Epithelial cell of proximal tubule (primary cell): ENCODE results near the gene ZFYVE28. TPM values are rescaled to one million over a fixed set of nuclear protein-coding genes. Genes with fewer than 3 reads are reported as not detected.

Experiments used
- DNase-seq: peaks from one replicate; pipeline ENCODE4 v3.0.0-alpha.2; 2011; ENCODE audit warnings: low read depth
- H3K4me3 ChIP-seq: 2 replicates; pipeline ENCODE4 v1.5.1; 2011; ENCODE audit warnings: low read depth, mild to moderate bottlenecking, low read length
- total RNA-seq: library from RNA; depleted of rRNA; stranded (reverse); fragments of >200 nt; gene quantifications from 2 replicates; pipeline ENCODE4 v1.2.3, GENCODE V29; 2015
- TF ChIP-seq, protein P1 (sequence below): conservative IDR thresholded peaks from 2 replicates; pipeline ENCODE4 v1.5.1; 2012; ENCODE audit warnings: low read depth, mild to moderate bottlenecking, low read length

ZFYVE28 gene
- total RNA-seq, 1 donor from 2014 or later: 0.58 TPM

DNA sequence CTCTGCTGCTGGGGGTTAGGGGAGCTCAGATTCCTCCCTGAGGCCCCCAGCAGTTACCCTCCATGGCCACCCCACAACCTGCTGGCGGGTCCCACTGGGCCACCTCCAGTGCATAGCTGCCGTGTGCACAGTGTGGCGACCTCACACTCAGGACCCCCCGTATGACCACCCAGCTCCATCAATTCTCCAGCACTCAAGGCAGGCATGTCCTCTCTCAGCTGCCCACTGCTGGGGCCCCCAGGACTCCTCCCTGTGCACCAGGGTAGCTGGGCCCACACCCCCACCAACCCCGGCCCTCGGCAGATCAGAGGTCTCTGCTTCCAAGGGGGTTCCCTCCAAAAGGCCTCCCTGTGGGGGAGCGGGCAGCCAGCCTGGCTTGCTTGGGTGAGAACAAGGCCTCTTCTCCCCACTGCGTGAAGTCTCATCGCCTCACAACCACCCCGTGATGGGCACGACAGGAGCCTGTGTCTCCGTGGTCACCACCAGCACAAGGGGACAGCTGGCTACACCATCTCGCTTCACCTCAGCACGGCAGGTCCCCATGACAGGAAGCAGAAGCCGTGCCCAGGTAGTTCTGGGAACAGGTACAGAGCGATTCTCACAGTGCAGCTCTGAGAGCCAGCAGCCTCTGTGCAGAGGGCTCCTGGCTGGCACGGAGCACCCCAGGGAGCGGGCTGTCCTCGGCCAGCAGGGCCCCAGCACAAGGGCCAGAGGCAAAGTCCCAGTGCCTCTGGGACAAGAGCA is 171.9 kb downstream of the ZFYVE28 start:
- TF ChIP-seq, protein P1, sequence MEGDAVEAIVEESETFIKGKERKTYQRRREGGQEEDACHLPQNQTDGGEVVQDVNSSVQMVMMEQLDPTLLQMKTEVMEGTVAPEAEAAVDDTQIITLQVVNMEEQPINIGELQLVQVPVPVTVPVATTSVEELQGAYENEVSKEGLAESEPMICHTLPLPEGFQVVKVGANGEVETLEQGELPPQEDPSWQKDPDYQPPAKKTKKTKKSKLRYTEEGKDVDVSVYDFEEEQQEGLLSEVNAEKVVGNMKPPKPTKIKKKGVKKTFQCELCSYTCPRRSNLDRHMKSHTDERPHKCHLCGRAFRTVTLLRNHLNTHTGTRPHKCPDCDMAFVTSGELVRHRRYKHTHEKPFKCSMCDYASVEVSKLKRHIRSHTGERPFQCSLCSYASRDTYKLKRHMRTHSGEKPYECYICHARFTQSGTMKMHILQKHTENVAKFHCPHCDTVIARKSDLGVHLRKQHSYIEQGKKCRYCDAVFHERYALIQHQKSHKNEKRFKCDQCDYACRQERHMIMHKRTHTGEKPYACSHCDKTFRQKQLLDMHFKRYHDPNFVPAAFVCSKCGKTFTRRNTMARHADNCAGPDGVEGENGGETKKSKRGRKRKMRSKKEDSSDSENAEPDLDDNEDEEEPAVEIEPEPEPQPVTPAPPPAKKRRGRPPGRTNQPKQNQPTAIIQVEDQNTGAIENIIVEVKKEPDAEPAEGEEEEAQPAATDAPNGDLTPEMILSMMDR: no peak
- DNase-seq: no peak
- no peak overlapping the region for H3K4me3 ChIP-seq

DNA sequence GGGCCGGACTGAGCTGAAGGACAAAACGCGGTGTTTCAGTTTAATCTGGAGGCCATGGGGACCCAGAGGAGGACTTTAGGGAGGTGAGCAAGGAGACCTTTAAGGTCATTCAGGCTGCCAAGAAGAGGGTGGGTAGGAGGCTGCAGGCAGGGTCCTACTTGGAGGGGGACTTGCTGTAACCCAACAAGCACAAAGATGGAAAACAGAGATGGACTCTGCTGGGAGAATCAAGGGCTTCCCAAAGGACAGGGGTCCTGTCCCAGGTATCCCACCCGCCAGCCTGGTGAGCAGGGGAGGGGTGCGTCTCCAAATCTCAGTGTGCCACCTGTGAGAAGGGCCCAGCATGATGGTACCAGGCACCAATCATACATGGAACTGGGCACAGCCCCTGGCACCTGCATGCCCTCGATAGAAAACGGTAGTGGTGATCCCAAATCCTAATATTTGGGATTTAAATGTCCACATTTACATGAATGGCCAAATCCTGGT is 172.6 kb downstream of the ZFYVE28 start:
- no peak overlapping the region for H3K4me3 ChIP-seq
- no peak for DNase-seq
- TF ChIP-seq, protein P1: no peak

DNA sequence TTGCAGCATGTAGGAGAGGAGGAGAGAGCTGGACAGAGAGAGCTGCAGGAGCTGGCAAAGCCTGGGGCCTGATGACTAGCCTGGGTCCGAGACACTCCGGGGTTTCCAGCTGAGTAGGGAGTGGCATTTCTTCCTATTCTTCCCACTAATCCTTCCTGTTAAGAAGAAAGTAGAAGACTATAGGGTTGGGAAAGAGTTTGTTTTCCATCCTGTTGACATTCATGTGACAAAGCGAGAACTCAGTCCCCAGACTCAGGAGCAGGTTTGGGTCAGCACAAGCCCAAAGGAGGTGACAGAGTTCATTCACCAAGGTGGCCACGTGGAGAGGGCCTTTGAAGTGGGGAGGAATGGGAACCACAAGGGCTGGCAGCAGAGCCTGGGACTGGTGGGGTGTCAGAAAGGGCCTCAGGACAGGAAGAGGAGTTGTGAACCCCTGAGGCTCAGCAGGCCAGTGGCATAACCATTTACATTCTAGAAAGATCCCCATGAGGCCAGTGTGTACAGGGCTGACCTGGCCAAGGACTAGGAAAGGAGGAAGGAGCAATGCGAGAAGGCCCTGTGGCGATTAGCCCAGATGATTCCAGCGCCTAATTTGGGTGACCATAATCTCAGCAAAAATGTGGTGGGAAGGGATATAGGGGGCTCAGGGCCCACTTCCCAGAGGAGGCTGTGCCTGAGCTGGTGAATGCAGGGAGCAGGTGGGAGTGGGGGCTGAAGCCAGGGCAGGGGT is 173.2 kb downstream of the ZFYVE28 start:
- no peak overlapping the region for H3K4me3 ChIP-seq
- no peak for DNase-seq
- TF ChIP-seq, protein P1: no peak

DNA sequence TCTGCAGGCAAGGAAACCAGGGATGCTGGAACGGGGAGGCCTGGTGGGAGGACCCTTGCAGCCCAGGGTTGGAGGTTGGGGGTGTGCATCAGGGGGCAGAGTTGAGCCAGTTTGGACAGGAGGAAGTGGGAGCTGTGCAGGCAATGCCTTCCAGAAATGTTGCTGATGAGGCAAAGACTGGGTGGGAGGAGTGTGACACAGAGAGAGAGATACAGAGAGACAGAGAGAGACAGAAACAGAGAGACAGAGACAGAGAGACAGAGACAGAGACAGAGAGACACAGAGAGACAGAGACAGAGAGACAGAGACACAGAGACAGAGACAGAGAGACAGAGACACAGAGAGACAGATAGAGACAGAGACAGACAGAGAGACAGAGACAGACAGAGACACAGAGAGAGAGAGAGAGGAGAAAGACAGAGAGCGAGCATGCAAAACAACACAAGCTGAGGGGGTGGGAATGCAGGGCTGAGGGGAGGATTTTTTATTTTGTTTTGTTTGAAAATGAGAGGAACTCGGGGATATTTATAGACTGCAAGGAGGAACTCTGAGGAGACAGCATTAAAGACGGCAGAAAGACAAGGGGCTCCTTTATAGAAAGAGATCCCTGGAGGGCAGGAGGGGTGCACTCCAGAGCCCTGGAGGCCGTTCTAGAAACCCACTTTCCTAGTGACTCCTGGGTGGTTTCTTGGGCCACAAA is 174.6 kb downstream of the ZFYVE28 start:
- TF ChIP-seq, protein P1: peak; percentile 28
- DNase-seq: no peak
- no peak overlapping the region for H3K4me3 ChIP-seq

DNA sequence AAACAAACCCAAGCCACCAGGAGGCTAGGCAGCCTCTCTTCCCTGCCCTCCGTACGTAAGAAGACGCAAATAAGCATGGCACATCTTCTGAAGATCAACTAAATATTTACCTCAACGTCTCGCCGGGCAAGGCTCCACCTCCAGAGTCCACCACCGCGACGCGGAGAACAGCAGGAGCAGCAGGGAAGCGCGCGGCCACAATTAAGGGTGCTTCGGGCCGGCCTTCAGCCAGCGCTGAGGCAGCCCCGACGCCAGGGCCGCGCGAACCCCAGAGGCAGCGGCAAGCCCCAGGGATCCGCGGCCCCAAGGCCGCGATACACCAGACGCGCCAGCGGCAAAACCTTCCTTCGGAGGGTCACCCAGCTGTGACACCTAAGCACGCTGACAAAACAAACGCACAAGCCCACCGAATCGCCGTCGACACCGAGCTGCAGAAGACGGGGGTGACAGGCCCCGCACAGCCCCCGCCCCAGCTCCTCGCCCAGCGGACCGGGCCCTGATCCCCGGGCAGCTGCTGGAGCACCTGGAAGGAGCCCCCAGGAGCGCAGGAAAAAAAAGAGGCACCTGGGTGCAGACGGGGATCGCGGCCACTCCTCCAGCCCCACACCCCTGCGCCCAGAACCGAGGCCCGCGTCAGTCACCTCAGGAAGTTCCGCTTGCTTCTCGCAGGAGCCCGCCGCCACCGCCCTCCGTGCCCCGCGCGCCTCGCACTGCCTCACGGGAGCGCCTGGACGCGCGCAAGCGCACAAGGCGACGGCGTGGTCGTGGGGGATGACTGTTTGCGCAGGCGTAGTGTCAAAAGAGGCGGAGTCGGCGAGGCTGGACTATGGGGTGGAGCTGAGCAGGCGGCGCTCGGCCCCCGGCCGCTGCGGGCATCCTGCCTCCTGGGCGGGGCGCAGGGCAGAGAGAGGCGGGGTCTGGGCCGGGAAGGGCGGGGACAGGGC is 176.8 kb downstream of the ZFYVE28 start, which contains the start of the genes HAUS3 and POLN:
Gene HAUS3, minus strand, starts transcription at position 712 of the 944 bp plus-strand sequence. CDS start 1,175 bp downstream, outside the sequence.
Gene POLN, minus strand, starts transcription at position 712 of the 944 bp plus-strand sequence. CDS start 12,890 bp downstream, outside the sequence.
- peak; percentile 61 for DNase-seq
- TF ChIP-seq, protein P1: no peak

DNA sequence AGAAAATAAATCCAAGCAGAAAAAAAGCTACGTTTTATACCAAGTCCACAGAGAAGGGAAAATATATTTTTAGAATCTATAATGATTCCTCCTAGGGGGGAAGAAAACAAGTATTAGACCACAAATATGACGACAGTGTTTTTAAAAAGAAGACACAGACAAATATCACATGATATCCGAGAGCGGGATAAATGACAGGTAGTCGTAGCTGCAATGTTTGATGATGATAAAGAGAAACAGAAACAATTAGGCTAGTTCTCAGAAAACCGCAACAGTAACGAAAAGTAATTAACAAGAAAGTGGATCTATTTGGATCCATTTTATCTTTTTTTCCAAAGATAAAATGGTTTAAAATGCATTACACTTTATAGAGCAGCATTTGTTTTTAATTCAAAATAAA is 177.4 kb downstream of the ZFYVE28 start:
- H3K4me3 ChIP-seq: peak overlapping the region; percentile 95
- DNase-seq: no peak
- TF ChIP-seq, protein P1: no peak

More for the DNA sequence above, 176.8 kb downstream of the ZFYVE28 start, which contains the start of the genes HAUS3 and POLN:
- H3K4me3 ChIP-seq: peak within 1 kb of the TSS; percentile 95
